ENCODE results near the gene RFC5. TPM values are rescaled to one million over a fixed set of nuclear protein-coding genes. Genes with fewer than 3 reads are reported as not detected.

RFC5 gene
- total and polyA plus RNA-seq, 12 donors, result 5.8 to 28.0 (median 8.6) TPM

DNA sequence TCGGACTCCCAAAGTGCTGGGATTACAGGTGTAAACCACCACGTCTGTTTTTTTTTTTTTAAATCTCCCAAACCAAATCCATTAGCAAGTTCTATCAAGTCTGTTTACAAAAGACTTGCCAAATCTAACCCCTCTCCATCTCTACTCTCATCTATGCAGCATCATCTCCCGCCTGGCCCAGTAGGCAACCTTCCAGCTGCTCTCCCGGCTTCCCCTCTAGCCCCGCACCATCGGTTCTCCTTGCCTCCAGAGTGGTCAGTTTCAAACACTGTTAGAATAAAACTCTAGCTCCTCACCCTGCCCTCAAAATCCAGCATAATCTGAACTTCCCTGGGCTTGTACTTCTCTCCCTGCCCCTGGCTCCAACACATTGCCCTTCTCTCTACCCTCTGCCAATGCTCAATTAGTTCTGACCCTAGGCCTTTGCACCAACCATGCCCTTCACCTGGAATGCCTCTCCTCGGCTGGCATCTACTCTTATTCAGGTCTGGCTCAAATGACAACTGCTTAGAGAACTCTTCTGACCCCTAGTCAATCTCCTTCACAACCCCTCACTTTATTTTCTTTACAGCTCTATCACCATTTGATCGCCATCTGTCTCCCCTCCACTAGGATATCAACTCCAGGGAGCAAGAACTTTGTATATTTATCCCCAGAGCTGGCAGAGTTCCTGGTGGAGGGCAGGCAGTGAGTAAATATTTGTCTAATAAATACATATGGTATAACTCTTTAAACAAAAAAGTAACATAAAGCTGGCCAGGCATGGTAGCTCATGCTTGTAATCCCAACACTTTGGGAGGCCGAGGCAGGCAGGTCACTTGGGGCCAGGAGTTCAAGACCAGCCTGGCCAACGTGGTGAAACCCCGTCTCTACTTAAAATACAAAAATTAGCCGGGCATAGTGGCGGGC lies 39.6 kb downstream of the RFC5 start:
- H3K27me3 ChIP-seq, result no peaks in the 10 kb centered on the region
- H3K27ac ChIP-seq, result peak overlapping the region in 3 of 5 donors; percentile 38 to 55 (median 39)
- peak in 2 of 7 donors; percentile 12 to 19 for DNase-seq
- TF ChIP-seq POLR2A (IDR thresholded peaks at IDR 0.05), result no peak
- TF ChIP-seq, protein P1, sequence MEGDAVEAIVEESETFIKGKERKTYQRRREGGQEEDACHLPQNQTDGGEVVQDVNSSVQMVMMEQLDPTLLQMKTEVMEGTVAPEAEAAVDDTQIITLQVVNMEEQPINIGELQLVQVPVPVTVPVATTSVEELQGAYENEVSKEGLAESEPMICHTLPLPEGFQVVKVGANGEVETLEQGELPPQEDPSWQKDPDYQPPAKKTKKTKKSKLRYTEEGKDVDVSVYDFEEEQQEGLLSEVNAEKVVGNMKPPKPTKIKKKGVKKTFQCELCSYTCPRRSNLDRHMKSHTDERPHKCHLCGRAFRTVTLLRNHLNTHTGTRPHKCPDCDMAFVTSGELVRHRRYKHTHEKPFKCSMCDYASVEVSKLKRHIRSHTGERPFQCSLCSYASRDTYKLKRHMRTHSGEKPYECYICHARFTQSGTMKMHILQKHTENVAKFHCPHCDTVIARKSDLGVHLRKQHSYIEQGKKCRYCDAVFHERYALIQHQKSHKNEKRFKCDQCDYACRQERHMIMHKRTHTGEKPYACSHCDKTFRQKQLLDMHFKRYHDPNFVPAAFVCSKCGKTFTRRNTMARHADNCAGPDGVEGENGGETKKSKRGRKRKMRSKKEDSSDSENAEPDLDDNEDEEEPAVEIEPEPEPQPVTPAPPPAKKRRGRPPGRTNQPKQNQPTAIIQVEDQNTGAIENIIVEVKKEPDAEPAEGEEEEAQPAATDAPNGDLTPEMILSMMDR (IDR thresholded peaks at IDR 0.05), result no peak
- 74 to 77% (median 76%) methylated on average over 13 of the region's 13 CpGs for WGBS, 4 donors
- intact Hi-C loops (cut with DNase I), result no loop called here
- H3K9me3 ChIP-seq (replicated peaks in 1 of 3), result no peaks in the 10 kb centered on the region
- H3K4me1 ChIP-seq (replicated peaks in 1 of 2), result peaks cover 13 to 54% of the 10 kb centered on the region in 2 donors
- peaks cover 0 to 5% of the 10 kb centered on the region in 2 donors for H3K36me3 ChIP-seq (replicated peaks in 1 of 2)
- H3K4me3 ChIP-seq, result no peak overlapping the region

DNA sequence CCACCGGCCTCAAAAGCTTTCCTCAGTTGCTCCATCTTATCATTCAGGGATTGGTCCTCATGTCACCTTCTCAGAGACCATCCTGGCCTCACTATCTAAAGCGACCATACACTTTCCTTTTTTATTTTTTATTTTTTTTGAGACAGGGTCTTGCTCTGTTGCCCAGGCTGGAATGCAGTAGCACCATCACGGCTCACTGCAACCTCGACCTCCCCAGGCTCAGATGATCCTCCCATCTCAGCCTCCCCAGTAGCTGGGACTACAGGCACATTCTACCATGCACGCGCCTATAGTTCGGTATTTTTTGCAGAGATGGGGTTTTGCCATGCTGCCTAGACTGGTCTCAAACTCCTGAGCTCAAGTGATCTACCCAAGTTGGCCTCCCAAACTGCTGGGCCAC lies 41.7 kb downstream of the RFC5 start:
- no peaks in the 10 kb centered on the region for H3K9me3 ChIP-seq (replicated peaks in 1 of 3)
- intact Hi-C loops (cut with DNase I), result no loop called here
- no peaks in the 10 kb centered on the region for H3K36me3 ChIP-seq (replicated peaks in 1 of 2)
- TF ChIP-seq POLR2A (IDR thresholded peaks at IDR 0.05), result no peak
- TF ChIP-seq, protein P1 (IDR thresholded peaks at IDR 0.05), result no peak
- no peaks in the 10 kb centered on the region for H3K27me3 ChIP-seq
- H3K27ac ChIP-seq, result no peak overlapping the region
- no peak overlapping the region for H3K4me3 ChIP-seq
- no peak for DNase-seq
- peaks cover 14 to 41% of the 10 kb centered on the region in 2 donors for H3K4me1 ChIP-seq (replicated peaks in 1 of 2)
- 96 to 98% (median 96%) methylated on average over 7 of the region's 7 CpGs for WGBS, 4 donors

DNA sequence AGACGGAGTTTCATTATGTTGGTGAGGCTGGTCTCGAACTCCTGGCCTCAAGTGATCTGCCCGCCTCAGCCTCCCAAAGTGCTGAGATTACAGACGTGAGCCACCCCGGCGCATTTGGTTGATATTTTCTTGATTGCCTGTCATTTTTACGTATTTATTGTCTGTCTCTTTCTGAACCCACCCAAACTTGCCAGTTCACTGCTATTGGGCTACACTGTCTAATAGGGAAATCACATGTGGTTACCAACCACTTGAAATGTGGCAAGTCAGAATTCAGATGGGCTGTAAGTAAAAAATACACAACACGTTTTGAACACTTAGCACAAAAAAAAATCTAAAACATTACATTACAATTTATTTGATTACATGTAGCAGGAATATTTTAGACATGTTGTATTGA lies 42.4 kb downstream of the RFC5 start:
- Histone ChIP-seq H3K27me3 (no peaks in the 10 kb centered on the region), H3K27ac (peak overlapping the region in 4 of 5 donors; percentile 31 to 97 (median 94)), H3K4me3 (peak overlapping the region in 1 of 4 donors; percentile 84), H3K36me3 (replicated peaks in 1 of 2) (no peaks in the 10 kb centered on the region), H3K9me3 (replicated peaks in 1 of 3) (no peaks in the 10 kb centered on the region), H3K4me1 (replicated peaks in 1 of 2) (peaks cover 14 to 41% of the 10 kb centered on the region in 2 donors)
- WGBS, 4 donors, result 87 to 91% (median 89%) methylated on average over 8 of the region's 8 CpGs
- intact Hi-C loops (cut with DNase I), result no loop called here
- DNase-seq, result no peak
- TF ChIP-seq, protein P1 (IDR thresholded peaks at IDR 0.05), result no peak
- TF ChIP-seq POLR2A (IDR thresholded peaks at IDR 0.05), result no peak

DNA sequence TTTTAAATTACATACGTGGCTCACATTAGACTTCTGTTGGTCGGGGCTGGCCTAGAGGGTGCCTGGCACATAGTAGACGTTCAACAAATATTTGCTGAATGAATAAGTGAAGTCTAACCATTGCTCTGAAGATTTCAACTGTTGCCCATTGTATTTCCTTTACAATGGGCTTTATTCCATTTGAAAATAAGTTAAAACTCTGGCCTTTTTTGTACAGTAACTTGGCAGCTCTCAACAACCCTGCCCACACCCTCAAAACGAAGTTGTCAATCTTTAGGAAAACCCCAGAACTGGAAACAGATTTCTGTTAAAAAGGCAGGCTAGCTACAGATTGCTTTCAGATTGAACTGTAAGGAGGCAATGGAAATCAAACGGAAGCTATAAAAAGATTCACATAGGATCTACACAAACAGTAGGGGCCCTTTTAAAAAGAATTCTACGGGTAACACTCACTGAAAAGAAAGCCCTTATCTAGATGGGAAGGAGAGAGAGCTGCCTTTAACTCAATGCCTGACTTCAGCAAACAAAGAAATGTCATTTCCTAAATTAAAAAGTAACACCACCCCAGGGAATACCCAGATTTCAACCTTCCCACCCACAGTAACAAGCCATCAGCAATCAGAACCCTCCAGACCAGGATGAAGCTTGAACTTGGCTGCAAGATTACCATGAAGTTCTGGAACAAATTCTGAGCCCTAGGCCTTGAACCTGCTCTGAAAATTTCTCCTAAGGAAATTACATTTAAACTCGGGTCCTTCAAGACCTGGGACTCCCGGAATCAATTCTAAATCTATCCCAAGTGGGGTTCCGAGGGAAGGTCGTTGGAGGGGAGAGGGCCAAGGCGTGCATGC lies 43.1 kb downstream of the RFC5 start:
- H3K27ac ChIP-seq, result peak overlapping the region; percentile 59 to 100 (median 97)
- no peak for TF ChIP-seq POLR2A (IDR thresholded peaks at IDR 0.05)
- TF ChIP-seq, protein P1 (IDR thresholded peaks at IDR 0.05), result no peak
- peaks cover 14 to 48% of the 10 kb centered on the region in 2 donors for H3K4me1 ChIP-seq (replicated peaks in 1 of 2)
- H3K4me3 ChIP-seq, result peak overlapping the region in 3 of 4 donors; percentile 55 to 84 (median 60)
- H3K9me3 ChIP-seq (replicated peaks in 1 of 3), result no peaks in the 10 kb centered on the region
- H3K36me3 ChIP-seq (replicated peaks in 1 of 2), result no peaks in the 10 kb centered on the region
- DNase-seq, result no peak
- WGBS, 4 donors, result 16 to 28% (median 20%) methylated on average over 8 to 11 of the region's 11 CpGs
- intact Hi-C loops (cut with DNase I), result no loop called here
- H3K27me3 ChIP-seq, result no peaks in the 10 kb centered on the region
